ENCODE measurements around the gene DEK. TPM values are rescaled to one million over a fixed set of nuclear protein-coding genes. Genes with fewer than 3 reads are reported as not detected.
"Not testable (repeated sequence)": the region's sequence is repeated elsewhere in the genome, so short reads cannot be mapped to it uniquely, and the experiment has no call there.

The DEK gene
- polyA plus RNA-seq, 1 donor (not counting 4 experiments of a cell fraction or from before 2014, with no cell fraction given): 45.0 TPM

GRCh38 chr6:18228590-18228989 lies 35.7 kb downstream of the DEK start:
- Histone ChIP-seq H3K36me3 (ENCODE audit: control insufficient read depth in 2 of 2, extremely low read depth in 1 of 2, insufficient read depth in 2 of 2, low read length in 2 of 2) (peaks cover 4 to 12% of the 10 kb centered on the region in 2 experiments), H3K79me2 (ENCODE audit: control insufficient read depth, insufficient read depth, low read length) (peaks cover 18% of the 10 kb centered on the region)
- H3K4me3 ChIP-seq (ENCODE audit: control insufficient read depth in 2 of 3, extremely low read depth in 1 of 3, insufficient read depth in 2 of 3, low read depth in 1 of 3, low read length in 3 of 3); FAIRE-seq; H3K4me2 ChIP-seq (ENCODE audit: control insufficient read depth, extremely low read depth, insufficient read depth, low read depth, low read length); H3K27ac ChIP-seq (ENCODE audit: control insufficient read depth, insufficient read depth, low read length); H4K20me1 ChIP-seq (ENCODE audit: control insufficient read depth, extremely low read depth, insufficient read depth, low read length); H3K27me3 ChIP-seq (ENCODE audit: control insufficient read depth, extremely low read depth, insufficient read depth, low read length); DNase-seq (ENCODE audit: low read depth, low spot score); H3K9ac ChIP-seq (ENCODE audit: control insufficient read depth, extremely low read depth, insufficient read depth, low read length); dilution Hi-C loops (cut with MboI; ENCODE audit: extremely low pct_ligation_motif_present, low sequenced_read_pairs); H3K9me1 ChIP-seq (ENCODE audit: control insufficient read depth, extremely low read depth, insufficient read depth, low read length); H3K9me3 ChIP-seq (ENCODE audit: control insufficient read depth, low read depth, low read length); H3K4me1 ChIP-seq (ENCODE audit: control insufficient read depth, extremely low read depth, insufficient read depth, low read length); H2AFZ ChIP-seq (ENCODE audit: control insufficient read depth, low read length): not testable (repeated sequence)

- H3K27ac ChIP-seq (ENCODE audit: control insufficient read depth, insufficient read depth, low read length); H3K9ac ChIP-seq (ENCODE audit: control insufficient read depth, extremely low read depth, insufficient read depth, low read length); H3K4me3 ChIP-seq (ENCODE audit: control insufficient read depth in 2 of 3, extremely low read depth in 1 of 3, insufficient read depth in 2 of 3, low read depth in 1 of 3, low read length in 3 of 3); dilution Hi-C loops (cut with MboI; ENCODE audit: extremely low pct_ligation_motif_present, low sequenced_read_pairs); H3K9me1 ChIP-seq (ENCODE audit: control insufficient read depth, extremely low read depth, insufficient read depth, low read length); H2AFZ ChIP-seq (ENCODE audit: control insufficient read depth, low read length); H3K4me1 ChIP-seq (ENCODE audit: control insufficient read depth, extremely low read depth, insufficient read depth, low read length); H3K4me2 ChIP-seq (ENCODE audit: control insufficient read depth, extremely low read depth, insufficient read depth, low read depth, low read length); H3K9me3 ChIP-seq (ENCODE audit: control insufficient read depth, low read depth, low read length); DNase-seq (ENCODE audit: low read depth, low spot score); H4K20me1 ChIP-seq (ENCODE audit: control insufficient read depth, extremely low read depth, insufficient read depth, low read length); FAIRE-seq; H3K27me3 ChIP-seq (ENCODE audit: control insufficient read depth, extremely low read depth, insufficient read depth, low read length): not testable (repeated sequence)
- H3K36me3 ChIP-seq (ENCODE audit: control insufficient read depth in 2 of 2, extremely low read depth in 1 of 2, insufficient read depth in 2 of 2, low read length in 2 of 2): peaks cover 4 to 12% of the 10 kb centered on the region in 2 experiments
- H3K79me2 ChIP-seq (ENCODE audit: control insufficient read depth, insufficient read depth, low read length): peaks cover 12% of the 10 kb centered on the region
These were observed 37.2 kb downstream of the DEK start for GRCh38 chr6:18227166-18227565.

DNA sequence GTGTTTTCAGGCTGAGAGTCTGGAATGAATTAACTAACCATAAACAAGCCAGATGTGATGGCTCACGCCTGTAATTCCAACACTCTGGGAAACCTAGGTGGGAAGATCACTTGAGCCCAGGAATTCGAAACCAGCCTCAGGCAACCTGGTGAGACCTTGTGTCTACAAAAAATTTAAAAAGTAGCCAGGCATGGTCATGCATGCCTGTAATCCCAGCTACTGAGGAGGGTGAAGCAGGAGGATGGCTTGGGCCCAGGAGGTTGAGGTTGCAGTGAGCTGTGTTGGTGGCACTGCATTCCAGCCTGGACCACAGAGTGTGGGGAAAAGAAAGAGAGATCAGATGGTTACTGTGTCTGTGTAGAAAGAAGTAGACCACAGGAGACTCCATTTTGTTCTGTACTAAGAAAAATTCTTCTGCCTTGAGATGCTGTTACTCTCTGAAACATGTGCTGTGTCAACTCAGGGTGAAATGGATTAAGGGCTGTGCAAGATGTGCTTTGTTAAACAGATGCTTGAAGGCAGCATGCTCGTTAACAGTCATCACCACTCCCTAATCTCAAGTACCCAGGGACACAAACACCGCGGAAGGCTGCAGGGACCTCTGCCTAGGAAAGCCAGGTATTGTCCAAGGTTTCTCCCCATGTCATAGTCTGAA lies 37.8 kb downstream of the DEK start:
- H3K27ac ChIP-seq (ENCODE audit: control insufficient read depth, insufficient read depth, low read length); H3K79me2 ChIP-seq (ENCODE audit: control insufficient read depth, insufficient read depth, low read length); H3K9me3 ChIP-seq (ENCODE audit: control insufficient read depth, low read depth, low read length); dilution Hi-C loops (cut with MboI; ENCODE audit: extremely low pct_ligation_motif_present, low sequenced_read_pairs); H4K20me1 ChIP-seq (ENCODE audit: control insufficient read depth, extremely low read depth, insufficient read depth, low read length); H2AFZ ChIP-seq (ENCODE audit: control insufficient read depth, low read length); H3K9ac ChIP-seq (ENCODE audit: control insufficient read depth, extremely low read depth, insufficient read depth, low read length); H3K4me1 ChIP-seq (ENCODE audit: control insufficient read depth, extremely low read depth, insufficient read depth, low read length); H3K9me1 ChIP-seq (ENCODE audit: control insufficient read depth, extremely low read depth, insufficient read depth, low read length); H3K27me3 ChIP-seq (ENCODE audit: control insufficient read depth, extremely low read depth, insufficient read depth, low read length); H3K4me2 ChIP-seq (ENCODE audit: control insufficient read depth, extremely low read depth, insufficient read depth, low read depth, low read length); H3K4me3 ChIP-seq (ENCODE audit: control insufficient read depth in 2 of 3, extremely low read depth in 1 of 3, insufficient read depth in 2 of 3, low read depth in 1 of 3, low read length in 3 of 3); DNase-seq (ENCODE audit: low read depth, low spot score); FAIRE-seq: not testable (repeated sequence)
- peaks cover 4 to 12% of the 10 kb centered on the region in 2 experiments for H3K36me3 ChIP-seq (ENCODE audit: control insufficient read depth in 2 of 2, extremely low read depth in 1 of 2, insufficient read depth in 2 of 2, low read length in 2 of 2)

Data from keratinocyte (primary cell).